ENCODE data around the gene NOCT.
A peak's percentile ranks its signal among the peaks of the same experiment; 100 is the strongest.
"Not testable (repeated sequence)": the region's sequence is repeated elsewhere in the genome, so short reads cannot be mapped to it uniquely, and the experiment has no call there.

NOCT gene

GRCh38 chr4:139015269-139015947 lies at the start of gene NOCT:
NOCT (plus strand) TSS chr4:139015781; CDS start chr4:139015982, 201 bp downstream.
- peak; percentile 68 for DNase-seq

DNA sequence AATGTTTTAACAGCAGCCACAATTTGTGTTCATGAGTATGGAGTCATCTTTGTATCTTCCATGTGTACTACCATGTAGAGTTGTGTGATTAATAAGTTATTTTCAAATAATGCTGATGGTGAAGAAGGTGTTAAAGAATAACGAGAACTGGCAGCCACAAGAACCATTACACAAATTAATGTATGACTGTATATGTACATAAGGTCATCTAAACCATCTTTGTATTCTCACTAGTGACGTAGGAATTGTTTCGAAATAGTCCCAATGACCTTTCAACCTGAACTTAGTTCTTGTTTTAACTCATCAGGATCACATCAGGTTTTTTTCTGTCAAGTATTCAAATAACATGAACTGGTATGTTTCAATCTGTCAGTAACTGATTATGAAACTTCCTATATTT lies 48.3 kb upstream of the NOCT start:
- no peak for DNase-seq

DNA sequence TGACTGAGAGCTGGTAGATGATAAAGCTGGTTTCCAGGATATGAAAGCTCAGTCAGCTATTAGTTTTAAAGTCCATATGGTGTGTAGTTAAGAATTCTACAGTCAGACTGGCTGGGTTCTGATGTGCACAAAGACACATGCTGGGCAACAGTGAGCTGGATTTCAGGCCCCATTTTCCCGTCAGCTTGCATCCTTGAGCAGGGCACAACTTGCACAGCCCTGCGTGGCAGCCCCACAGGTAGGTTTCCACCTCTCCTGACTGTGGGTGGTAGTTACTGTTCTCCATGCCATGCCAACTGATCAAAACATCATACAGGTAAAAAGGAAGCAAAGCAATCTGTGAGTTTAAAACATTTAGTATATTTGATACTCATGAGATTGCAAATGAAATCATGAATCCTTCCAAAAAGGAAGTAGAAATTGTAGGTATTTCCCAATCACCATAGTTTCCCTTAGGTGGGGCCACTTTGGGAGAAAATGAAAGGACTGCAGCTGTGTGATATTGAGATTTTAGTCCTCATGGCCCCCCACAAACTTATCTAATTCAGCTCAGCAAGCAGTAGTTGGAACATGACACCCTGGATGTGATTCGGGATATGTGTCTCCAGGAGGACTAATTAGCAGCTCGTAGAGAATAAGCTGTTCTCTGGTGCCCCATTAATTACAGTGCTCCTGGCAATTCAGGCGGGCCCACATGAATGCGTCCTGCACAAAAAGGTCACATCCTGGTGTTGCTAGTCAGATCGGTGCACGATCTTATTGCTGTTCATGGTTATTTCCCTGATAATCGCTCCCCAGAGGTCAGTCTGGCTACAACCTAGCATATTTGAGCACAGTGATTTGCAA lies 42.4 kb upstream of the NOCT start:
- DNase-seq, result no peak

- no peak for DNase-seq
Measured at GRCh38 chr4:138975225-138975624, 40.4 kb upstream of the NOCT start.

GRCh38 chr4:138976526-138976925 lies 39.1 kb upstream of the NOCT start:
- no peak for DNase-seq

- no peak for DNase-seq
Measured at GRCh38 chr4:138977524-138977923, 38.1 kb upstream of the NOCT start.

DNA sequence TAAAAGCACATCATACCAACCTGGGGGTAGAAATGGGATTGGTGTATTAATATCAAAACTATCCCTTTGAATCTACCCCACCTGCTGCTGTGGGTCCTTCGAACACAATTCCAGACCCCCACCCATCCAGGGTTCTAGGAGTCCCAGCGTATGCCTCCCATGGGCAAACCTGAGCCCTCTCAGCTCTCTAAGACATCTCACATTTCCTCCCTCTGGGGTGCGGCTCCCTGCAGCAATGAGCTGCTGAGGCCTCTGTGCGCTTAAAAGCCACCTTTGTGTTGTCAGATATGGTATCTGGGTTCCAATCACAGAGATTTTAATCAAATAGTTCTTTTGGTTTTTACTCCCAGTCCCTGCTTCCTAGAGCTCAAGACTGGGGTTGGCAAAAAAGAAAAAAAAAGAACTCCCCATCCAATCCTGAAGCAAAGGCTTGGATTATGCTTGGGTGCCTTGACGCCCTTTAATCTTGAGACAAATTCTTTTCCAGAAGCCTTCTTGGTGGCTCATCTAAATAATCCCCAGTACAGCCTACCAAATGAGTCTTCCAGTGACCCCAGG lies 37.5 kb upstream of the NOCT start:
- DNase-seq, result no peak

GRCh38 chr4:138978600-138978999 lies 37.0 kb upstream of the NOCT start:
- DNase-seq, result no peak

DNA sequence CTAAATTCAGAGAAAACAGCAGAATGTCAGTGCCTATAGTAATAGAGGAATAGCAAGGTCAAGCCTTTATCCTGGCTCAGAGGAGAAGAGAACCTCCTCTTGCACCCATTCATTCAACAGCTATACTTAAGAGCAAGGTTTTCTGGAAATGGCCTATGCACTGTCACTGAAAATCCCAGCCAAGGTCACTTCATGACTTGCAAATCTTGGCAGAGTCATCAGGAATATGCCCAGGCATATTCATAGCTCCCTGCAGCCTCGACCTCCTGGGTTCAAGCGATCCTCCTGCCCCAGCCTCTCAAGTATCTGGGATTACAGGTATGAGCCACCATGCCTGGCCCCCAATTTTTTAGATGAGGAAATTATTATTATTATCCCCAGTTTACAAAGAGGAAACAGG lies 35.8 kb upstream of the NOCT start:
- DNase-seq, result no peak

DNA sequence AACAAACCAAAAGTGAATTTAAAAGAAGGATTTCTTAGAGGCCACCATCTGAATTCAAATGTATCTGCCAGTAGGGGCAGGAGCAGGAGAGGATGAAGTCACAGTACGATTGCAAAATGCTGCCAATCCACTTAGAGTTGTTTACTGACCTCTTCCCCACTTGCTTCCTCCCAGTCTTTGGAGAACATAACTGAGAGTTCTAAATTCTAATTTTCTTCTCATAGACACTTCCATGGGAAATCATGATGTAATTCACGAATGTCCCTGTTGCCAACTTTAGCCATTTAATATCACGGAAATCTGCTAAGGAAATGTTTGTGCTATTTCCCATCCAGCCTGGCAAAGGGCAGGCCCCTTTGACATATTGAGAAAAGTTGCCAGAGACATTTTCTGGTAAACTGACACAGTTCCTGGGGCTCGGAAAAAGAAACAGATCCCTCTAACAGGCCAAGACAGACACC lies 33.6 kb upstream of the NOCT start:
- DNase-seq, result peak; percentile 21

DNA sequence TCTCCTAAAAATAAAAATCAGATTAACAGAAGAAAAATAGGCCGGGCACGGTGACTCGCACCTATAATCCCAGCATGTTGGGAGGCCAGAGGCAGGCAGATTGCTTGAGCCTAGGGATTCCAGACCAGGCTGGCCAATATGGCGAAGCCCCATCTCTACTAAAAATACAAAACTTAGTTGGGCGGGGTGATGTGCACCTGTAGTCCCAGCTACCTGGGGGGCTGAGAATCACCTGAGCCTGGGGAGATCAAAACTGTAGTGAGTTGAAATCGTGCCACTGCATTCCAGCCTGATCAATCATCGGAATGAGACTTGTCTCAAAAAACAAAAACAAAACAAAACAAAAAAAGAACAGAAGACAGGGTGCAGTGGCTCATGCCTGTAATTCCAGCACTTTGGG lies 32.8 kb upstream of the NOCT start:
- DNase-seq, result no peak

DNA sequence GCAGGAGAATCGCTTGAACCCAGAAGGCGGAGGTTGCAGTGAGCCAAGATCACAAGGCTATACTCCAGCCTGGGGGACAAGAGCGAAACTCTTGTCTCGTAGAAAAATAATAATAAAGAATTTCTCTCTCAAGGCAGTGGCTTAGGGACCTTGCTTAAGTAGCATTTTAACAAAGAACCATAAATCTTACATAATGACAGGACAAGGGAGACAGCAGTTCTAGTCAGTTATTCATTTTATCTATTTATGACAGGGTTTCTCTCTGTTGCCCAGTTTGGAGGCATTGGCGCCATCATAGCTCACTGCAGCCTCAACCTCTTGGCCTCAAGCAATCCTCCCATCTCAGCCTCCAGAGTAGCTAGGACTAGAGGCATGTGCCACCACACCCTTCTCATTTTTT lies 31.9 kb upstream of the NOCT start:
- no peak for DNase-seq

DNA sequence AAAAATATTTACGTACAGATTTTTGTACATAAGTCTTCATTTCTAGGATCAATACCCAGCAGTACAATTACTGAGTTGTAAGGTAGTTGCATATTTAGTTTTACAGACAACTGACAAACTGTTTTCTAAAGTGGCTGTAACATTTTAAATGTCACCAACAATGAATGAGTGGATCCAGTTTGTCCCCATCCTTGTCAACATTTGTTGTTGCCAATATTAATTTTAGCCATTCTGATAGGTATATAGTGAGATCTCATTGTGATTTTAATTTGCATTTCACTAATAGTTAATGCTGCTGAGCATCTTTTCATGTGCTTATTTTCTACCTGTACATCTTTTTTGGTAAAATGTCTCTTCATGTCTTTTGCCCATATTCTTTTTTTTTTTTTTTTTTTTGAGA lies 30.9 kb upstream of the NOCT start:
- no peak for DNase-seq

- no peak for DNase-seq
Measured at GRCh38 chr4:138992676-138993075, 22.9 kb upstream of the NOCT start.

GRCh38 chr4:138996090-138996489 lies 19.5 kb upstream of the NOCT start:
- no peak for DNase-seq

GRCh38 chr4:138999666-139000065 lies 15.9 kb upstream of the NOCT start:
- DNase-seq, result peak; percentile 62

- not testable (repeated sequence) for DNase-seq
Measured at GRCh38 chr4:139000134-139000533, 15.4 kb upstream of the NOCT start.

GRCh38 chr4:139001430-139001829 lies 14.2 kb upstream of the NOCT start:
- DNase-seq, result peak; percentile 79

- not testable (repeated sequence) for DNase-seq
Measured at GRCh38 chr4:139003668-139004067, 11.9 kb upstream of the NOCT start.

GRCh38 chr4:139005774-139006173 lies 9.8 kb upstream of the NOCT start:
- no peak for DNase-seq

DNA sequence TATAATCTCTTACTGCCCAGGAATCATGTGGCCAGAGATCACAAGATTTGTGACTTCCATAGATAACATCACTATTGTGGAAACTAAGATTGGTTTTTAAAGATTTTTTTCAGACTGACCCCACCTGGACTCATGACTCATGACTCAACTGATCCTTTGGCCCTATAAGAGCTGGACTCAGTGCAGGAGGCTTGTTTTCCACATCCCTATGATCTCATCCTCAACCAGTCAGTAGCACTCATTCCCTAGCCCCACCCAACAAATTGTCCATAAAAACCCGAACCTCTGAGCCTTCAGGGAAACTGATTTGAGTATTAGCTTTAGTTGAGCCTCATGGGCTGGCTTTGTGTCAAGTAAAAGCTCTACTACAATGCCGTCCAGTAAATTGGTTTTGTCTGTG lies 7.9 kb upstream of the NOCT start:
- no peak for DNase-seq

GRCh38 chr4:139008278-139008677 lies 7.3 kb upstream of the NOCT start:
- not testable (repeated sequence) for DNase-seq

- DNase-seq, result no peak
Measured at GRCh38 chr4:139009702-139010101, 5.9 kb upstream of the NOCT start.

Measured in GF-D8 (cell line).